PC-9 (cell line): Measurements from ENCODE around the gene PSMD12.

ENCODE experiments used
- CTCF ChIP-seq: fragments of 200-600 bp; sonication (generic); conservative IDR thresholded peaks from 2 replicates; pipeline ENCODE4 v1.6.1; 2017; ENCODE audit warnings: mixed run types, antibody characterized with exemption, mild to moderate bottlenecking, moderate library complexity
- EZH2 ChIP-seq: fragments of 200-600 bp; sonication (generic); IDR thresholded peaks from 2 replicates; pipeline ENCODE4 v1.8.0; 2017; ENCODE audit warnings: antibody characterized with exemption, low read depth

- TF ChIP-seq CTCF (no peak), EZH2 (no peak)
These were observed 76.1 kb downstream of the PSMD12 start for GRCh38 chr17:67290244-67290643.
